NCI-H187 (cell line): ENCODE results near the gene FAM229A.
A peak's percentile ranks its signal among the peaks of the same experiment; 100 is the strongest.

ENCODE experiments used
- DNase-seq, 2 experiments: peaks; one replicate each; lab custom pipeline; 2025; lab: John Stamatoyannopoulos, UW

FAM229A gene

DNA sequence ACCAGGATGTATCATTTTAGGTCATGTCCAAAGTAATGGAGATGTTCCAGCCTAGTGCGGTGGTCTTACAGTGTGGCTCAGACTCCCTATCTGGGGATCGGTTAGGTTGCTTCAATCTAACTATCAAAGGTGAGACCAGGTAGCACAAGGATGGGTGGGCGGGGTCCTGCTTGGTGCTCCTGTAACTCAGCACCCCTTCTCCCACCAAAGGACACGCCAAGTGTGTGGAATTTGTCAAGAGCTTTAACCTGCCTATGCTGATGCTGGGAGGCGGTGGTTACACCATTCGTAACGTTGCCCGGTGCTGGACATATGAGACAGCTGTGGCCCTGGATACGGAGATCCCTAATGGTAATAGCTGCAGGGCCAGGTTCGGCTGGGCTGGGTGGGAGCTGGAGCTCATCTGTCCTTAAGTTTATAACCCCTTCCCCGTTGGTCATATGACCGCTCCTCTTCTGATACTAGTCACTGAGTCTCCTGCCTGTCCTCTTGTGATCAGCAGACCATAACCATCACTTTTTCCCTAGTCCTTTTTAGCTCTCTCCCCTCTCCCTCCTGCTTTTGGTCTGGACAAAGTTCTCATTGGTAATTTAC lies 31.6 kb downstream of the FAM229A start:
- DNase-seq, result no peak

DNA sequence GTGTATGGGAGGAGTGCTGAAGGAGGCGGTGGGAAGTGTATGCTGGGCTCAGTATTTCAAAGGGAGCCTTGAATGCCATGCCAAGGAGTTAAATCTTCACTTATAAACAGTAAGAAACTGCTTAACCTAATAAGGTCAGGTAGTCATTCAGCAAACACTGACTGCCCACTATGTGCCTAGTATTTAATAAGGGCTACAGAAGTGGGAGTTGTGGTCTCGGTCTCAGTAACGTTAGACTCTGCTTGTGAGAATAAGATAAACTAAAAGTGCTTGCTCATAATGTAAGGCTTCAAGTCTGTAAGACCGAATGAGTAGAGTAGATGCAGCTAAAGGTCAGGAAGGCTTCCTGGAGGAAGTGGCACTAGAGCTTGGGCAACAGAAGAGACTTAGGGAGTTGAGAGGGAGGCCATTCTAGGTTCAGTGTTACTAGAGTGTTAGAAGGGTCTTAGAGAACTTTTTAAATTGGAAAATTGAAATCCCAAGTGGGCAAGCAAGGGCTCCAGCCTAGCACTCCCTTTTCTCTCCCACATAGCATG lies 32.3 kb downstream of the FAM229A start:
- no peak for DNase-seq

DNA sequence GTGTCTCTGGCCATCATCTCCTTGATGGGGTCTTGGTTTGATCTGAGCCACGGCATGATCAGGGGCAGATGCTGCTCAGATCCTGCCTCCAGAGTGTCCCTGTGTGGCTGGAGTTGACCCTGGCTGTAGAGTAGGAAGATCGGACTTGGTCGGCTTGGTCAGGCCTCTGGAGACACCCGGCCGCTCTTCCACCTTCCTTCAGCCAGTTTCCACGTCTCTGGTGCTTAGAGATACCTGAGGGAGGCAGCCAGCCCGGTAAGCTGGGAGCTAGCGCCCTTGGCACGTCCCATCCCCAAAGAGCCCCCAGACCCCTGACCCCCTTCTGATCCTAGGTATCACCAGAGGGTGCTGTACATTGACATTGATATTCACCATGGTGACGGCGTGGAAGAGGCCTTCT lies 35.1 kb downstream of the FAM229A start:
- no peak for DNase-seq

DNA sequence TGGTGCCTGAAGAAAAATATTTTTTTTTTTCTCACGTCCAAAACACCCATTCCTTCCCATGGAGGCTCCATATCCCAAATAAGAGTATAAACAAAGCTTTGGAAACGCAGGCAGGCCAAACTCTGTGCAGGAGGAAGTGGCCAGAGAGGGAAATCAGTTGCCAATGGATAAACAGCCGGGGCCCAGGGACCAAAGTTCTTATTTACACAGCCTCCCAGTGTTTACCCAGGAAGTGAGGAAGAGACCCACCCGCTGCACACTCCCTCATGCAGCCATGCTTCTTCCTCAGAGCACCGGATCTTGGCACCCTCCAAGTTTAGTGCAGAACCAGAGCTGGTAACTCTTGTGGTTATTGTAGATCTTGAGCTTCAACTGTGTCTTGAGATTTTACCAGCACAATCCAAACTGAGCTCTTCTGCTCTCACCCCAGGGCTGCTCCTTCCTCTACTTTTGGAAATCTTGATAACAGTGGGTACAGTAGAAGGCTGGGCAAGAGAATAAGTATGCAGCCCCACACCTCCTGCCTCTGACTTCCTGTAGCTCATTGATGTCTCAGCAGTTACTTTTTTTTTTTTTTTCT lies 40.5 kb downstream of the FAM229A start:
- DNase-seq, result no peak

DNA sequence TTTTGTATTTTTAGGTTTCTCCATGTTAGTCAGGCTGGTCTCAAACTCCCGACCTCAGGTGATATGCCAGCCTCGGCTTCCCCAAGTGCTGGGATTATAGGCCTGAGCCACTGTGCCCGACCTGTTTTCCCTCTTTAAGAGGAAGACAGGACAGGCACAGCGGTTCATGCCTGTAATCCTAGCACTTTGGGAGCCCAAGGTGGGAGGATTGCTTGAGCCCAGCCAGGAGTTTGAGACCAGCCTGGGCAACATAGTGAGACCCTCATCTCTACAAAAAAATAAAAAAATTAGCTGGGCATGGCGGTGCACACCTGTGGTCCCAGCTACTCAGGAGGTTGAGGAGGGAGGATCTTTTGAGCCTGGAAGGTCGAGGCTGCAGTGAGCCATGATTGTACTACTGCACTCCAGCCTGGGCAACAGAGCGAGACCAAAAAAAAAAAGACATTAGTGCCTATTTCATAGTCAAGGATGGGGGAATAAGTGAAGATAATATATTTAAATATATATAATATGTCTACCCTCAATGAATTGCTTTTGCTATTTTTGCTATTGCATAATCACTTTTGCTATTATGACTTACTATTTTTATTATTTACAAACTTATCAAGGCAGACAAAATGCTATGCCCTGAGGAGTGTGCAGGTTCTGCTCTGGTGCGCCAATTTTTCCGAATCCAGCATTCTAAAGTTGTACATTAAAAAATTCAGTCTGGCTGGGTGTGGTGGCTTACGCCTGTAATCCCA lies 44.0 kb downstream of the FAM229A start:
- no peak for DNase-seq

DNA sequence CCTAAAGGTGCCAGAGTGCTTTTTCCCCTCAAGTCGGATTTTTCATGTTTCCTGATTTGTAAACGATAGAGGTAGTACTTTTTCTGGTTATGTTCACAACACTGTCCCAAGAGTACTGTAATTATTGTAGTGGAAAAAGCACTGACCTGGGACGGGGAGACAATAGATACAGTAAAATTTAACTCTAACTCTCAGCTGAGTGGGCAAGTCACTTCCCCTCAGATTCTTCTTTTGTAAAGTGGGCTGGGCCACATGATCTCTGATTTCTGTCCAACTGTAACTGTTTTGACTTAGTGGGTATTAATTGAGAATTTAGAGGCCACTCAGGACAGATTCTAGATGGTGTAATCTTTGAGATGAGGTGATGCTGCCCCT lies 45.4 kb downstream of the FAM229A start:
- no peak for DNase-seq

DNA sequence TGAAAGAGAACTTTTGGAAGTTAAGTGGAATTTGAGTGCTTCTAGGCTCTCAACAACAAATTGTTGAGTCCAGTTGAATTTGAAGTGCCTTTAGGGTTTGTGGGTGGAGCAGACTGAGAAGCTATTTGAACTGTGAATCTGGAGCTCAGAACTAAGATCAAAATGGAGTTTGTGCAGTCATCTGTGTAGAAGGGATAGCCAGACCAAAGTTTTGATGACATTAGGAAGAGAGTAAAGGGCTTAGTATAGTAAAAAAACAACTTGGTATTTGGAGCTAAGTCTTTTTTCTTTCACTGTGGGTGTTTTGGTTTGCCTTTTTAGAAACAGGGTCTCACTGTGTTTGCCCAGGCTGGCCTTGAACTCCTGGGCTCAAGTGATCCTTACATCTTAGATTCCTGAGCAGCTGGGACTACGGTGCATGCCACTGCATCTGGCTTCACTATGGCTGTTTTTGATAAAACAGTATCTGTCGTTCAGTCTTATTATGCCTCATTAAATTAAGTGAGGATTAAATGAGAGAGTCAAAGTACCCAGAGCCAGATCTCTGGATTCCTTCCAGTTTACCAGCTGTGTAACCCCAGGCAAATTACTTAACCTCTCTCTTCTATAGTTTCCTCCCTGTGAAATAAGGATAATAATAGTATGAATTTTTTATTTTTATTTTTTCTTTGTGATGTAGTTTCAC lies 50.4 kb downstream of the FAM229A start:
- DNase-seq, result peak; percentile 41 to 44
